ENCODE data around the gene CACNG4.

Gene CACNG4

DNA sequence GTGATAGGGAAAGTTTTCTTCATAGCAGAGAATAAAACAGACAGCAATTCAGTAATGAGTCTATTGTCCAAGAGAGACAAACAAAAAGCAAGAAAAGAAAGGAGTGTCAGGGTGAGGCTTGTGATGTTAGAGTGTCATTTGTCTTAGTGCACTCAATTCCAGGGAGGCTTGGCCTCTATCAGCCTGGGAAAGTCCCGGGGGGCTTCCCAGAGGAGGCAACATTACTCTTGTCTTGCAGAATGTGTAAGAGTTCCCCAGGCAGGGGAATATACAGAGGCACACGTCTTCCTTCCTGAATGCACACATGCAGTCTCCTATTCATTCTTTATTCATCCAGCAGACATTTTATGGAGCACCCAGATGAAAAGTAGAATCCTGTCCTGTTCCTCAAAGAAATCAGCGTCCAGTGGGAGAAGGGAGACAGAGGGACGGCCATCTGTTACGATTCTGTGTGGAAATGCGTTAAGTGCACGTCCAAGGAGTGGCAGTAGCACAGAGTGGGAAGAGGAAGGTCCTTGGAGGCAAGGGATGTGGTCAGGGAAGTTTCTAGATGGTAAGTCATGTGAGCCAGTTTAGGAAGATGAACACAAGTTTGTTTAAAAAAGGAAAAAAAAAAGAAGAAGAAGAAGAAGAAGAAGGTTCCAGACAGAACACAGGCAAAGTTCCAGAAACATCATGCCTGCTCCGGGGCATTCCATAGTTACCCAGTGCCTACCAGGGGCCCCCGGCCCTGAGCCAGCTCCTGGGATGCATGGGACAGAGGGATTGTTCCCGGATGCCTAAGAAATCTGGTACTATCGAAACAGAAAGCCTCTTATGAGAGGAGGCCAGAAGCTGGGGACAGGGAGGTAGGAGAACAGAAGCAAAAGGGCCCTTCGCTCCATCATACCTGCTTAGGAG, 21.1 kb downstream of the CACNG4 start:
- no peak for DNase-seq (ENCODE audit: low spot score)

DNA sequence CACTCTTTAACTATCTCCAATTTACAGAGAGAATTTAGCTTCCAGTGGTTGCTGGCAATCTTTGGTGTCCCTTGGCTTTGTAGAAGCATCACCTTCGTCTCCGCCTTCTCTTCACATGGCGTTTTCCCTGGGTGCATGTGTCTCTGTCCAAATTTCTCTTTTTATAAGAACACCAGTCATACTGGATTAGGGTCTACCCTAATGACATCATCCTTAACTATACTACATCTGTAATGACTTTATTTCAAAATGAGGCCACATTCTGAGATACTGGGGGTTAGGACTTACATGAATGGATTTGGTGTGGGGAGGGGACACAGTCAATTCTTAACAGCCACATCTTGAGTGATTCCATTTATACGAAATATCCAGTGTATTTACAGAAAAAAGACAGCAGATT, 22.2 kb downstream of the CACNG4 start:
- no peak for DNase-seq (ENCODE audit: low spot score)

DNA sequence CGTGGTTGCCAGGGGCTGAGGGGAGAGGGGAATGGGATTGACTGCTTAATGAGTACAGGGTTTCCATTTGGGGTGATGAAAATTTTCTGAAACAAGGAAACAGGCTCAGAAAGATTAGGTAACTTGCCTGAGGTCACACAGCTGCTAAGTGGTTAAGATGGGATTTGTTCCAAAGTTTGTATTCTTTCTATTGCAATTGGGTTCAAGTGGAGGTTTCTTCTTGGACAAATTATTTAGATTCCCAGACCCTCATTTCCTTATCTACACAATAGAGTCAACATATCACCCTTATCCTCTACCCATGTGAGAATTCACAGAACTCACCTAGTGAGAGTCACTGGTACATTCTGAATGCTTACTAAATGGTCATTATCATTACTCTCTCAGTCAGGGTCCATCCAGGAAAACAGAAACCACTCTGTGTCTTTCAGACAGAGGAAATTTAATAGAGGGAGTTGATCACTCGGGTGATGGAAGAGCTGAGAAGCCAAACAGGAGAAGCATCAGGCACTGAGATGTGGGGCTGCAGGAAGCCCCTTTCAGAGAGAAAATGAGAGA, 22.6 kb downstream of the CACNG4 start:
- no peak for DNase-seq (ENCODE audit: low spot score)

DNA sequence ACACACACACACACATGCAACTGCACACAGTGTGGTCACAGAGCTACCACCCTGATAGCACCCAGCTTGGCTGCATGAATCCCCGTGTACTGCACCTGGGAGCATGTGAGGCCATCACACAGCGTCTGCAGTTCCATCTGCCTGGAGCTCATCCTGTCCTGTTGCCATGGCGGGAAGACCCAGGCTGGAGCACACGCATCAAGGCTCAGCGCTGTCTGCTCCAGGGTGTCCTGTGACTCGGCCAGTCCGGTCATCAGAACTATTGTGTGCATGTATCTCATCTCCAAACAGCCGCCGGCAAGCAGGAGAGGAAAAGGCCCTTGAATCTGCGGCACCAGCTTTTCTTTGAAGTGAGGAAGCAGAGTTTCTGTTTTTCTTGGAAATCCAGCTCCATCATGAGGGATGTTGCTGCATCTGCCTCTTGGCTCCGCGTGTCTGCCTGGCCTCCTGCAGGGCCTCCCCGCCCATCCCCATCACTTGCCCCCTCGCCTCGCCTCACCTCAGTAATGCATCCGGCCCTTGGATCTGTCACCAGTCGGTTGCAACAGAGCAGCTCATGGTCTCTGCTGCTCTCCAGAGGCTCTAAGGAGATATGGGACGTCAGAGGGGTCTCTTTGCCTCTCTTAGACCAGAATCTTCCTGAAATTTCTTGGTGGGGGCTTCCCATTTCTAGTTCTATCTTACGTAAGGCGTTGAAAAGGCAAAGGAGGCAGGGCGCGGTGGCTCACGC, 23.7 kb downstream of the CACNG4 start:
- DNase-seq (ENCODE audit: low spot score), result no peak

DNA sequence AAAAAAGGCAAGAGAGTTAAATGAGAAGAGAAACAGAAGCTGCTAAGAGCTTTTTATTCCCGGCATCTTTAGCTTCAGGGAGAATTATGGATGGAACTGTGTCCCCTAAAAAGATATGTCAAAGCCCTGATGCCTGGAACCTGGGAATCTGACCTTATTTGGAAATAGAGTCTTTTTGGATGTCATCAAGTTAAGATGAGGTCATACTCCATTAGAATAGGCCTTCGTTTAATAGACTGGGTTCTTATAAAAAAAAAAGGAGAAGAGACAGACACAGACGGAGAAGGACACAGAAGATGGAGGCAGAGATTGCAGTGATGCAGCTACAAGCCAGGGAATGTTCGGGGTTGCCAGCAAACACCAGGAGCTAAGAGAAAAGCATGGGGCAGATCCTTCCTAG, 24.6 kb downstream of the CACNG4 start:
- no peak for DNase-seq (ENCODE audit: low spot score)

DNA sequence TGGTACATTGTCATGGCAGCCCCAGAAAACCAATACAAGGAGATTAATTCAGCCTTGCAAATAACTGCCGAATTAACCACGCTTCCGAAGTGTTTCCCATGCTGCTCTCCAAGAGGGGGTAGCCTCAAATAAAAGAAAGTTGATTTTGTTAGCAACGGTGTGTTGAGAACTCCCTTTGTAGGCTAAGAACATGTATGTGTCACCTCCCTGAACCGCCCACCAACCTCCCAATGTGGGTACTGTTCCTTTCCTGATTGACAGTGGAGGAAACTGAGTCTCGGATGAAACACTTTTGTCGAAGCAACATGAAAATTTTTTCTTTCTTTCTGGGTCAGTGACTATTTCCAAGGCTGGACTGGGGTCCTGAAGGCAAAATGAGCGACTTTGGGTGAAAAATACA, 25.1 kb downstream of the CACNG4 start:
- DNase-seq (ENCODE audit: low spot score), result no peak

DNA sequence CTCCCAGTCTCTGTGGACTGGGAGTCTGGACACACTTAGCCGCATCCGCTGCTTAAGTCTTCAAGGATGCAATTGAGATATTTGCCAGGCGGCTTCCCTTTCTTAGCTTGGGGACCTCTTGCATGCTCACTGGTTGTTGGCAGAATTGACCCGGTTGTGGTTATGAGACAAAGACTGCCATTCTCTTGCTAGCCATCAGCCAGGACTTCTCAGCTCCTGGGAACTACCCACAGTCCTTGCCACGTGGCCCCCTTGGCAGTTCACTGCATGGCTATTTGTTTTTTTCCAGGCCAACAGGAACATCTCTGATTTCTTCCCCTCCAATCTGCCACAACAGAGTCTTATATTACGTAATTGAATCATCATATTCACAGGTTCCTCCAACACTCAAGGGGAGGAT, 25.5 kb downstream of the CACNG4 start:
- no peak for DNase-seq (ENCODE audit: low spot score)

DNA sequence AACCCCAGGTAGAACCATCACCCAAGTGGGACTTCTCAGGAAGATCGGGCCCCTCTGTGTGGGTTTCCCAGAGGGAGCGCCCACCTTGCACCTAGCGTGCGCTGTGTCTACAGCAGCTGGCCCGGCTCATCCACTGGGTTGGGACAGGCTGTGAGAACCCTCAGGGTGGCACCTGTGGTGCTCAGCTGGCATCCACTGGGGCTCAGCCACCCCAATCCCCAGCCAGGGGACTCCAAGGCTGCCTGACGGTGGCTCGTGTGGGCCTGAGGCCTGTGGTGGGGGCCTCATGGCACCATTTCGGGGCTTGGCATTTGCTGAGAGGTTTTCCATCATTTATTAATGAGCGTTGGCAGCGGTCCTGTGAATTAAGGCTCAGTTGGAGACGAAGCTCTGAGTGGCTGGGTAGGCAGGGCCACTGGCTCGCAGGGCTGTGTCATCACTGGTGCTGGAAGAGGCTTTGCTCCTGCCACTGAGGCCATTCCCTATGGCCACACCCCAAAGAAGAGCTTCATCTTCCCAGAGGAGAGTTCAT, 28.5 kb downstream of the CACNG4 start:
- DNase-seq (ENCODE audit: low spot score), result no peak

DNA sequence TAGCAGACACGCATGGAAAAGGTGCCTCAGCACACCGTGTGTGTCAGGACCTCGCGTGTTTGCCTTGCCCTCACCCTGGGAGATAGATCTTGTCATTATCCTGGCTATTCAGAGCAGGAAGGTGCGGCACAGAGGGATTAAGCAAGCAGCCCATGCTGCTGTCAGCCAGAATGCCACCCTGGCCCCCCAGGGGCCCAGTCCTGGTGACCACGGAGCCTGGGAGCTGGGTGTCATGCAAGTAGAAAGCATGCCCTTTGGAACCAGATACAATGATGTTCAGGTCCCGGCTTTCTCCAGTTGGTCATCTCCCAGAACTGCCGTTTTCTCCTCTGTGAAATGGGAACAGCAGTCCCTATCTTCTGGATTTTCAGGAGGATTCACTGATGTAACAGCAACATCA, 29.9 kb downstream of the CACNG4 start:
- no peak for DNase-seq (ENCODE audit: low spot score)

DNA sequence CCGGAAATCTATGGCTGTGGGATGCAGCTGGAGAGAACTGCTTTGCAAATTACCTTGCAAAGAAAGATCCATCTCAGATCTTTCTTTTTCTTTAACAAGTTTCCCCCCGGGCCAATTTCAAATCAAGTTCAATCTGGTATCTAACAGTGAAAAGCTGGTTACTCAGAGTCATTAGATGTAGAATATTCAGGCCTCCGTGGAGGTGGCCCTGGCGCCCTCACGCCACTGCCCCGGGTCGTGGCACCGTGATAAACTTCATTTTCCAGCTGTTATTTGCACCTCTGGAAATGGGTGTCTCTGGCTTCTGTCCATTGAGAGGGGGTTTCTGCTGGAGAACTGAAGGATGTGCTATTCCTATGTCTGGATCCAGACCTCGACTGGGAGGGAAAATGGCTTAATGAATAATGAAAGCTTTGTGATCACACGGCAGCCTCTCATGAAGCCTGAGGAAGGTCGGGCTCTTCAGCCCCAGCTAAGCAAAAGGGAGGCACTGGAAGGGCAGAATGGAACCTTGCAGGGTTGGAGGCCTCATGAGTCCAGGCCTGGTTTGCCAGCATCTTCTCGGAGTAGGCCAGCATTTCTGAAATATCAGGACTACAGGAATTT, 30.5 kb downstream of the CACNG4 start:
- DNase-seq (ENCODE audit: low spot score), result no peak

DNA sequence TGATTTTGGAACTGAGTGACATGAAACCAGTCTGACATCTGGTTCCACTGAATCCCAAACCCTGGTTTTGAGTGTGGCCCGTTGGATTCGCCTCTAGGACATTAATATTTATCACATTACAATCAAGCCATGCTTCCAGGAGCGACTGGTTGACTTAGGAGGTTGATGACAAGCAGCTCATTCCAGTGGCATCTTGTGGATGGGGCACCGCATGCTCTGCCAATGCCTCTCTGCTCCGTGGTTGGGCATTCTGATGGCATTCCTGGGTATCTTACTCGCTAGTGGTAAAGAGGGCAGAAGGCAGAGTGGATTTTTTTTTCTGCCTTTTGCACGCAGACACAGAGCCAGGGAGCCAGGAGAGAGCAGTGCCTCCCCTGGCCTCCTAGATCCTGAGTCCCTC, 31.4 kb downstream of the CACNG4 start:
- no peak for DNase-seq (ENCODE audit: low spot score)

DNA sequence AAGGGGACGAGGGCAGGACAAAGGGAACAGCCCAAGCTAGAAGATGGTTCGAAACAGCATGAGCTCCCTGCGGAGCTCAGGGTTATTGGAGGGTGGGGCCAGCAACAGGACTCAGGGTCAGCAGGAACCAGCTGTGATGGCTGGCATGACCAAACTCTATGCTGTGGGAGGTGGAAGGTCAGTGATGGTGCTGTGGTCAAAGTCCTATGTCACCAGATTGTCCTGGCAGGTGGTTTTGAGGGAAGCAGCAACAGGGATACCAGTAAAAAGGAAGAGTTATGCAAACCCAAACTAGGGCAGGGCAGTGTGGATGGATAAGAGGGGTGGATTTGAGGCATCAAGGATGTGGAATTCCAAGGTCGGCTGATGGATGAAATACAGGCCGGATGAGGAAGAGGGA, 32.4 kb downstream of the CACNG4 start:
- no peak for DNase-seq (ENCODE audit: low spot score)

DNA sequence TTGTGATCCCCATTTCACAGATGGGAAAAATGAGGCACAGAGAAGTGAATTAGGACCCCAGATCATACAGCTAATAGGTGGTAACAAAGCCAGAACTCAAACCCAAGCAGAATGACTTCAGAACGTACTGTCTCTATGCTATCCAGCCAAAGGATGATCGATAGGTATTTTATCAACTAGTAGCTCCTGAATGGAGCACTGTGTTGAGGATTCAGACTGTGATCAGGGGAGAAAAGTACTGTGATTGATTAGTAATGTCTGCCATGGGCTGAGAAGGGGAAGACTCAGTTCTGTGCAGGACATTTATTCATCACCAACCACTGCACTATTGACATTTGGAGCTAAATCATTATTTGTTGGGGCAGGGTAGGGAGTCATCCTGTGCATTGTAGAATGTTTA, 38.7 kb downstream of the CACNG4 start:
- DNase-seq (ENCODE audit: low spot score), result no peak

DNA sequence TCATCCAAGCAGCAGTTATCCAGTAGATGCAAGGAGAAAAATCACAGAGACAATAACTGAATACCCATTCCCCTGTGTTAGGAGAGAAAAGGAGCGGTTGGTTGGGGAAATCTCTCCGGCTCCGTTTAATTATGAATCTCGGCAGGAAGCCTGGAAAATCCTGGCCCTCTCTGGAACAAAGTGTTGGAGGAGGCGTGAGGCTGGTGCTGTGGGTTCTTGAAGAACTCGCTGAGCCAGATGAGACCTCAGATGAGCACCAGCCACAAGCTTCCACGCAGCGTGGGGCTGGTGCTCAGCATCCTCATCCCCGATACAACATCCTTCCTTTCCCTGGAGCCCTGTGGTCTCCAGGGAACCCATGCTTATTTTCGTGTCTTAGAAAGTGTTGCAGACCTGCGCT, 39.7 kb downstream of the CACNG4 start:
- no peak for DNase-seq (ENCODE audit: low spot score)

DNA sequence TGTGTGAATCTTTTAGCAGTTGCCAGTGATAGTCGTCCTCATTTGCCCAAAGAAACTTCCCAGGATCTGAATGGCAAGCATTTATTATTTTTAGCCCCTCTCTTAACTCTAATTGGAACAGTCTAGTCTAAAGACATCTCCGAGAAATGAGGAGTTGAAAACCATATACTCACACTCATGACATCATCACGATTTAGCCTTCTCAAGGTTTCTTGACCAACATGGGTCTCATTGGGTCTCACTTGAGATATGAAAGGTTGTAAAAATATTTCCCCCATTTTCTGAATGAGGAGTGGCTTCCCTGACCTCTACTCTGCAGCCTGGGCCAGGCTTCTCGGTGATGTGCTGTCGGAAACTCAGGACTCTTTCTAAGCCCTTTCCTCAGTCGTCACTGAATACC, 42.8 kb downstream of the CACNG4 start:
- no peak for DNase-seq (ENCODE audit: low spot score)

DNA sequence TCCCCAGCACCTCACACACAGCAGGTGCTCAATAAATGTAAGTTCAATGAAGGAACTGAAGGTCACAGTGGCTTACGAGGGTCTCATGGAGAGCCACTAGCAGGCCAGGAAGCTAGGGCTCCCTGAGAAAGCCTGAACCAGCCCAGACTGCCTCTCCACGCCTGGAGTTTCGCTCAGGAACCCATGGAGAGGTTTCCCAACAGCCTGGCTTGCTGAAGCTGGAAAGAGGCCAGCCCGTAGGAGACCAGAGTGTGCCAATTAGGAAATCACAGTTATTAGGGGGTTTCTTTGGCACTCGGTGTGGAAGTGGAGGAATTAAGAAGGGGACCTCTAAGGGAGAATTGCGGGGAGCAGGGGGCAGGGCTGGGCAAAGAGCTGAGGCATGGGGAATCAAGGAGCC, 43.6 kb downstream of the CACNG4 start:
- DNase-seq (ENCODE audit: low spot score), result no peak

DNA sequence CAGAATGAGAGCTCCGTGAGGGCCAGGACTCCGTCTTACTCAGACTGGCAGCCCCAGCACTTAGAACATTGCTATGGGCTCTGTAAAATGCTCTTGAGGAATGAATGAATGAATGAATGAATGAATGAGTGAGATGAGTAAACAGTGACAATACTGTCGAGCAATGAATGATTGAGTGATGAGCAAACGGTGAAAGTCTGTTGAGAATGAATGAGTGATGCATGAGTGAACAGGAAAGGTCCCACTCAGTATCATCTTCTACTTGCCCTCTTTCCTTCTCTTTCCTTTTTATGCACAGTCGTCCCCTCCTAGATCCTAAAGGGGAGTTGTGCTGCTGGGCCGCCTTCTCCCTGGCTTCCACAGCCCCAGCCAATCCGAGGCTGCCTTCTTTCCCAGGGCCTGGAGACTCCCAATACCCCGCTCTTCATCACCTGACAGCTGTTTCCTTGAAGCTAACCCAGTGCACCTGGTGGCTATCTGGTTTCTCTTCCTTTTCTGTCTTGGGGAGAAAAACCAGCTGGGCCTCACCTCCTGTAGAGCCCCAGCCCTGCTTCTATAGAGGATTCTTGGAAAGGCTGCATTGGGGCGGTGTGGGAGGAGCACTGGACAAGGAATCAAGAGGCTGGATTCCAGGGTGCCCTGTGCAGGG, 47.1 kb downstream of the CACNG4 start:
- DNase-seq (ENCODE audit: low spot score), result no peak

DNA sequence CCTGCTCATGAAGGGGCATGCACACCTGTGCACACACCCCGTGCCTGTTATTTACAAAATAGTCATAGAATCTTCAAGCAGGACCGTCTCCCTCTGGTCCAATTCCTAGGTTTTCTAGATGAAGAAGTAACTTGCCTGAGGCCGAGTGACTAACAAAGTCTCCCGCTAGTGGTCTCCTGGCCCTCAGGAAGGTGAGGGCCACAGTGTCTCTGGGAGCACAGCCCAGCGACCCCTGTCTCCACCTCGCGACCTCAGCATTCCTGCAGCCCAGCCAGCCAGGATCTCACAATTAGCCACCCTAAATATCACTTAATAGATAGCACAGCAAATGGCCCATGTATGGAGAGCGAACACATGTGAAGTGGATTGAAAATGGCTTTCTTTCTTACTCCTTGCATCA, 49.4 kb downstream of the CACNG4 start:
- no peak for DNase-seq (ENCODE audit: low spot score)

DNA sequence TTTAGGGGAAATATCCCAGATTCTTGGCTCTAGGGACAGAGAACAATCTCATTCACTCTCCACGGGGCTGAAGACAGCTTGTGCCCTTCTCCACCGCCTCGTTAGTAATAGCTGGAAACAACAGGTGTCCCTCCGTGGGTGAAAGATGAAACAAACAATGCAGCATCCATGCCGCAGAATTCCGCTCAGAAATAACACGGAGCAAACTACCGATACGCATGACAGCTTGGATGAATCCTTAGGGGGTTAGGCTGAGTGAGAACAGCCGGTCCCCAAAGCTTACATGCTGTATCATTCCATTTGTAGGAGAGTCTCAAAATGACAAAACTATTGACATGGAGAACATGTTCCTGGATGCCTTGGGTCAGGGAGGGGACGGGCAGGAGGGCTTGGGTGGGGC, 50.5 kb downstream of the CACNG4 start:
- no peak for DNase-seq (ENCODE audit: low spot score)

DNA sequence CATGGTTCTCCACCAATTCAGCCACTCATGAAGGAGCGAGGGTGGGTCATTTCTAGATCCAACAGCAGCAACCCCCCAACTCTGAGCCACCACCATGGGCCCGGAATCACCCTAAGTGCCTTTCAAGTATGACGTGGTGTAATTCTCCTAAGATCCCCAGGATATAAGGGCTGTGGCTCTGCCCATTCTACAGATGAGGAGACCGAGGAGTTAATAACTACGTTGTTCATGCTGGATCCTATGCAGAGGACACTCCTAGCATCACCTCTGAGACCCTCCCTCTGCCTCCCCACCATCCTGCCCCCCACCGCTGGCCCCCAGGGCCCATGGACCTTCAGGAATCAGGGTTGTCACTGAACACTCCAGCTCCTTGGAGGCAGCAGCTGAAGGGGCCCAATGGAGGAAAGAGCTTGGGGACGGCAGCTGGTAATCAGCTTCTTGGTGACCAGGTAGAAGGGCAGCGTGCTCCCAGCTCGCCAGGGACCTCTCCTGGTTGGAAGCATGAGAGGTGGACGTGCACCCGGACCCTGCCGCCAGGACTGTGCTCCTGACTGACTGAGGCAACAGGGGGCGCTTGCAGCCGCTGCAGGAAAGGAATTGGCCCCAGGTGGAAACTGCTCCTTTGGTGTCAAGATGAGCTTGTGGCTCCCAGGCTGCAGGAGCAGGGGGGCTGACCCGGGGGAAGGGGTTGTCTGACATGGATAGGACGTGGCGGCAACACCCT, 51.7 kb downstream of the CACNG4 start:
- no peak for DNase-seq (ENCODE audit: low spot score)

DNA sequence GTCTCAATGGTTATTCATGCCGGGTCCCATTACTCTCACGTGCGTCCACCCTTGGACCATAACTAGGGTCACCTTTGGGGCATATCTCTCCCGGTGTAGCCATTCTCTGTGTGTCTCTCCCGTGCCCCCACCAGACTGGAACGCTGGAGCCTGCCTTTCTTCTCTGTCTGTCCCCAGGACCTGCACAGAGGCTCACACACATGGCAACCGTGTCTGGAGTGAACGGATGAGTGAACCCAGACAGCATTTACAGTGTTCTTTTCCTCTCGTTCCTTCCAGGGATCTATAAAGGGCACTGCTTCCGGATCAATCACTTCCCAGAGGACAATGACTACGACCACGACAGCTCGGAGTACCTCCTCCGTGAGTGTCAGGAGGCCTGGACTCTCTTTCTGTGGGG, 53.4 kb downstream of the CACNG4 start:
- DNase-seq (ENCODE audit: low spot score), result no peak

All from GM03348 (cell line).